SU-DHL-6 (cell line): ENCODE measurements around the gene ATP1A4.

Source experiments
- H2AFZ ChIP-seq: fragments of 200-600 bp; sonication (generic); 2 replicates; pipeline ENCODE4 v1.6.1; 2014; ENCODE audit warnings: low read depth, mild to moderate bottlenecking, moderate library complexity, mixed read lengths, antibody characterized with exemption, low read length; ENCODE audit not compliant: severe bottlenecking
- H3F3A ChIP-seq: fragments of 200-600 bp; shearing (Covaris generic); 2 replicates; pipeline ENCODE4 v1.6.0; 2016; ENCODE audit warnings: antibody characterized with exemption, mild to moderate bottlenecking; ENCODE audit not compliant: insufficient read depth
- H3K27ac ChIP-seq: fragments of 200-600 bp; sonication (generic); 2 replicates; pipeline ENCODE4 v1.5.1; 2016; ENCODE audit warnings: low read depth, mild to moderate bottlenecking, low read length, moderate library complexity, mixed read lengths
- H3K27me3 ChIP-seq: fragments of 200-600 bp; sonication (generic), shearing (Covaris generic); 2 replicates; pipeline ENCODE4 v1.6.0; 2014; ENCODE audit warnings: mild to moderate bottlenecking, low read length
- H3K36me3 ChIP-seq: fragments of 200-600 bp; sonication (generic); 2 replicates; pipeline ENCODE4 v1.6.1; 2014; ENCODE audit warnings: mild to moderate bottlenecking, low read length, mixed read lengths
- H3K4me2 ChIP-seq: fragments of 300-600, 200-600 bp; shearing (Covaris generic), sonication (generic); 2 replicates; pipeline ENCODE4 v1.6.0; 2014; ENCODE audit warnings: low read length, low read depth, mild to moderate bottlenecking; ENCODE audit not compliant: poor library complexity, severe bottlenecking
- H3K4me3 ChIP-seq: fragments of 200-600 bp; sonication (generic); 2 replicates; pipeline ENCODE4 v1.5.1; 2014; ENCODE audit warnings: antibody characterized with exemption, low read length, mild to moderate bottlenecking, mixed read lengths; ENCODE audit not compliant: insufficient read depth, poor library complexity, severe bottlenecking
- H3K79me2 ChIP-seq: fragments of 200-600 bp; sonication (generic); 2 replicates; pipeline ENCODE4 v1.6.1; 2014; ENCODE audit warnings: mild to moderate bottlenecking, low read length, moderate library complexity; ENCODE audit not compliant: insufficient read depth
- H3K9ac ChIP-seq: fragments of 200-600 bp; sonication (generic); 2 replicates; pipeline ENCODE4 v1.7.0; 2014; ENCODE audit warnings: mild to moderate bottlenecking, low read length
- H3K9me2 ChIP-seq: fragments of 200-600 bp; sonication (generic); replicated peaks from 2 replicates; pipeline ENCODE4 v1.6.1; 2014; ENCODE audit warnings: low read length; ENCODE audit not compliant: insufficient read depth
- H3K9me3 ChIP-seq: fragments of 200-600 bp; sonication (generic); 2 replicates; pipeline ENCODE4 v1.6.1; 2014; ENCODE audit warnings: low read length, mixed read lengths; ENCODE audit not compliant: insufficient read depth
- H4K20me1 ChIP-seq: fragments of 200-600 bp; sonication (generic); 2 replicates; pipeline ENCODE4 v1.6.1; 2014; ENCODE audit warnings: low read depth, mild to moderate bottlenecking, antibody characterized with exemption, low read length, moderate library complexity, mixed read lengths
- EZH2phosphoT487 ChIP-seq: fragments of 200-600 bp; sonication (generic), shearing (Covaris generic); conservative IDR thresholded peaks from 2 replicates; pipeline ENCODE4 v1.6.1; 2018; ENCODE audit warnings: mild to moderate bottlenecking, antibody characterized with exemption, low read length, moderate library complexity, mixed read lengths
- TF ChIP-seq, protein P1 (sequence below): fragments of 200-600 bp; sonication (generic); IDR thresholded peaks from one replicate; pipeline ENCODE4 v1.5.1; 2017; ENCODE audit warnings: antibody characterized with exemption, mild to moderate bottlenecking, low read length, moderate library complexity; ENCODE audit not compliant: insufficient read depth, poor library complexity, severe bottlenecking

Gene ATP1A4

DNA sequence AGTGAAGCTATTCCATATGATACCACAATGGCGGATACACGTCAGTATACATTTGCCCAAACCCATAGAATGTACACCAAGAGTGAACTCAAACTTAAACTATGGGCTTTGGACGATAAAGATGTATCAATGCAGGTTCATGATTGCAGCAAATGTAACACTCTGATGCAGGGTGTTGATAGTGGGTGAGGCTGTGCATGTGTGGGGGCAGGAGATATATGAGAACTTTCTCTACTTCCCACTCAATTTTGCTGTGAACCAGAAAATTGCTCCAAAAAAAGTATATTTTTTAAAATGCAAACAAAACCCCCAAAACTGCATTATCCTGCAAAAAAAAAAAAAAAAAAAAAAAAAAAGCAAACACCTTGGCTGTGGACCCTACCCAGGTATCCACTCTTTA is 32.5 kb upstream of the ATP1A4 start:
- H3K27me3 ChIP-seq, result no peaks in the 10 kb centered on the region
- no peaks in the 10 kb centered on the region for H4K20me1 ChIP-seq
- H3K27ac ChIP-seq, result no peak overlapping the region

DNA sequence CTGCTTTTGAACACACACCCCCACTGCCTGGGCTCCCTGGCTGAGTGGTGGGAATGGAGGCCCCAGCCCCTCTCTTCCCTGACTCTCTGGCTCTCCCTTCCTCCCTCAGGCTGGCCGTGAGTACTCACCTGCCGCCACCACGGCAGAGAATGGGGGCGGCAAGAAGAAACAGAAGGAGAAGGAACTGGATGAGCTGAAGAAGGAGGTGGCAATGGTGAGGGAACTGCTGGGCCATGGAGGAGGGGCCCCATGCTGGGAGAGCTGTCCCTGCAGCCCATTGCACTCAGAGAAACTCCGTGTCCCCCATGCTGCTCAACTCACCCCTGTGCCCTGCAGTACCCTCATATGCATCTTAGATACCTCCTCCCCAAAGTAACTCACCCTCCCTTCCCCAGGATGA is 30.6 kb upstream of the ATP1A4 start:
- H3K9ac ChIP-seq, result no peak overlapping the region
- no peaks in the 10 kb centered on the region for H3K9me3 ChIP-seq
- no peaks in the 10 kb centered on the region for H4K20me1 ChIP-seq
- H3K4me3 ChIP-seq, result no peak overlapping the region
- TF ChIP-seq, protein P1, sequence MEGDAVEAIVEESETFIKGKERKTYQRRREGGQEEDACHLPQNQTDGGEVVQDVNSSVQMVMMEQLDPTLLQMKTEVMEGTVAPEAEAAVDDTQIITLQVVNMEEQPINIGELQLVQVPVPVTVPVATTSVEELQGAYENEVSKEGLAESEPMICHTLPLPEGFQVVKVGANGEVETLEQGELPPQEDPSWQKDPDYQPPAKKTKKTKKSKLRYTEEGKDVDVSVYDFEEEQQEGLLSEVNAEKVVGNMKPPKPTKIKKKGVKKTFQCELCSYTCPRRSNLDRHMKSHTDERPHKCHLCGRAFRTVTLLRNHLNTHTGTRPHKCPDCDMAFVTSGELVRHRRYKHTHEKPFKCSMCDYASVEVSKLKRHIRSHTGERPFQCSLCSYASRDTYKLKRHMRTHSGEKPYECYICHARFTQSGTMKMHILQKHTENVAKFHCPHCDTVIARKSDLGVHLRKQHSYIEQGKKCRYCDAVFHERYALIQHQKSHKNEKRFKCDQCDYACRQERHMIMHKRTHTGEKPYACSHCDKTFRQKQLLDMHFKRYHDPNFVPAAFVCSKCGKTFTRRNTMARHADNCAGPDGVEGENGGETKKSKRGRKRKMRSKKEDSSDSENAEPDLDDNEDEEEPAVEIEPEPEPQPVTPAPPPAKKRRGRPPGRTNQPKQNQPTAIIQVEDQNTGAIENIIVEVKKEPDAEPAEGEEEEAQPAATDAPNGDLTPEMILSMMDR, result no peak
- TF ChIP-seq EZH2phosphoT487, result no peak
- no peak overlapping the region for H2AFZ ChIP-seq
- no peaks in the 10 kb centered on the region for H3K27me3 ChIP-seq
- H3K36me3 ChIP-seq, result no peaks in the 10 kb centered on the region
- H3F3A ChIP-seq, result no peaks in the 10 kb centered on the region
- no peaks in the 10 kb centered on the region for H3K79me2 ChIP-seq
- no peak overlapping the region for H3K27ac ChIP-seq
- H3K9me2 ChIP-seq, result no peaks in the 10 kb centered on the region
- H3K4me2 ChIP-seq, result no peak overlapping the region

More for the DNA sequence above, 32.5 kb upstream of the ATP1A4 start:
- Histone ChIP-seq H3K9me3 (no peaks in the 10 kb centered on the region), H3K79me2 (no peaks in the 10 kb centered on the region), H3K9me2 (no peaks in the 10 kb centered on the region), H3K4me3 (no peak overlapping the region), H2AFZ (no peak overlapping the region), H3K9ac (no peak overlapping the region), H3K36me3 (no peaks in the 10 kb centered on the region), H3F3A (no peaks in the 10 kb centered on the region), H3K4me2 (no peak overlapping the region)
- TF ChIP-seq EZH2phosphoT487, result no peak

DNA sequence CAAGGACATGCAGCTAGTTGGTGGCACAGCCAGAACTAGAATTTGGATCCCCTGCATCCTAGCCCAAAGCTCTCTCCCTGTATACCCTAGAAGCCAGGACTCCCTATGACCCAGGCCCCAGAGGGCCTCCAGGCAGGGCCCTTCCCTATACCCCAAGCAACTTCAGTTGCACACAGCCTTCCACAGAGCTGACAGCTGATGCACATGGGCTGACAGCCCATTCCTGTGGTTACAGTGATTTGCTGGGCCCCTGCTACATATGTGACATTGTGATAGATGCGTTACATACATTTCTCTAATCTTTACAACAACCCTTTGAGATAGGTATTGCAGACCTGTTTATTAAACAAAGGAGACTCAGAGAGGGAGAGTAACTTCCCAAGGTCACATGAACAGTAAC is 30.0 kb upstream of the ATP1A4 start:
- no peaks in the 10 kb centered on the region for H3K9me3 ChIP-seq
- H3K27me3 ChIP-seq, result no peaks in the 10 kb centered on the region
- H3K79me2 ChIP-seq, result no peaks in the 10 kb centered on the region
- H3K27ac ChIP-seq, result no peak overlapping the region
- H3K9ac ChIP-seq, result no peak overlapping the region
- no peak for TF ChIP-seq EZH2phosphoT487
- TF ChIP-seq, protein P1, result no peak
- H2AFZ ChIP-seq, result no peak overlapping the region
- no peaks in the 10 kb centered on the region for H4K20me1 ChIP-seq
- H3K36me3 ChIP-seq, result no peaks in the 10 kb centered on the region
- H3K9me2 ChIP-seq, result no peaks in the 10 kb centered on the region
- H3K4me2 ChIP-seq, result no peak overlapping the region
- no peaks in the 10 kb centered on the region for H3F3A ChIP-seq
- no peak overlapping the region for H3K4me3 ChIP-seq

DNA sequence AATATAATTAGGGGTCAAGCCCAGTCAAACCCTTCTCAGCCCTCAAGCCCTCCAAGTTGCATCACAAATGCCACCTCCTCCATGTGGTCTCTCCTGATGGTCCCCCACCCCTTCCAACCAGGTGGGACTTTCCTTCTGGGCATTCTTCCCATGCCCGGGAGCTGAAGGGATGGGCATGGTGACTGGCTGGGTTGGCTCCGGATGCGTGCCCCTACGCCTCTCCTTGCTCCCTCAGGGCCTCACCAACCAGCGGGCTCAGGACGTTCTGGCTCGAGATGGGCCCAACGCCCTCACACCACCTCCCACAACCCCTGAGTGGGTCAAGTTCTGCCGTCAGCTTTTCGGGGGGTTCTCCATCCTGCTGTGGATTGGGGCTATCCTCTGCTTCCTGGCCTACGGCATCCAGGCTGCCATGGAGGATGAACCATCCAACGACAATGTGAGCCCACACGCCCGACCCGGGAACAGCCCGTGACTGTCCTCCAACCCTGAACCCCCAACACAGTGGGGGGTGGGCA is 28.4 kb upstream of the ATP1A4 start:
- no peaks in the 10 kb centered on the region for H3K79me2 ChIP-seq
- H4K20me1 ChIP-seq, result no peaks in the 10 kb centered on the region
- no peak overlapping the region for H2AFZ ChIP-seq
- no peaks in the 10 kb centered on the region for H3K9me2 ChIP-seq
- H3K9ac ChIP-seq, result no peak overlapping the region
- no peak overlapping the region for H3K4me2 ChIP-seq
- H3K27me3 ChIP-seq, result no peaks in the 10 kb centered on the region
- TF ChIP-seq, protein P1, result no peak
- no peak for TF ChIP-seq EZH2phosphoT487
- H3K36me3 ChIP-seq, result no peaks in the 10 kb centered on the region
- H3K27ac ChIP-seq, result no peak overlapping the region
- H3K4me3 ChIP-seq, result no peak overlapping the region
- no peaks in the 10 kb centered on the region for H3K9me3 ChIP-seq
- no peaks in the 10 kb centered on the region for H3F3A ChIP-seq
